ENCODE data around the gene C4orf50. TPM values are rescaled to one million over a fixed set of nuclear protein-coding genes. Genes with fewer than 3 reads are reported as not detected.

C4orf50 gene
- total RNA-seq, 2 experiments from 2014 or later, result 0.19 to 0.43 TPM

DNA sequence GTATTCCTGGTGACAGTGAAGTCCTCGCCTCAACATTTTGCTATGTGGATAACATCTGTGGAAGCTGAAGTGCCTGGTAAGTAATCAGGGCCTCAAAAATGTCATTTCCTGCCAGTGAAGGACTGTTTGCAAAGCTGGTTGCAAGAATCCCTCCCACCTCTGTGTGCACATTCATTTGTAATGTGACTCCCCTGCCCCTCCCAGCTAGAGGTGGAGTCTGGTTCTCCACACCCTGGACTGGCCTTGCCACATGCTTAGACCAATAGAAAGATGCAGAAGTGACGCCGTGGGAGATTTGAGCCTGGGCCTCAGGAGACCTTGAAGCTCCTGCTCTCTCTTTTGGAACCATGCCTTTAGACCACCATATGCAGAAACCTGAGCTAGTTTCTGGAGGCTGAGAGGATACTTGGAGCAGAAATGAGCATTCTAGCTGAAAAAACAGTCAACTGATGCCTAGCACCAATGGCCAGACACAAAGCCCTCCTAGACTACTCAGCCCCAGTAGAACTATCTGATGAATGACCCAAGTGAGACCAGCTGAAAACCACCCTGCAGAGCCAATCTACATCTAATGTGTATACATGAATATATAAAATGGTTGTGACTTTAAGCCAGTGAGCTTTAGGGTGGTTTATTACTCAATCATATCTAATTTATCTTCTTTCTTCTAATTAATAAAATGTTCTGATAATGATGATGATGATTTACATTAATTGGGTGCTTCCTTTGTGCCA is 77.6 kb downstream of the C4orf50 start:
- Mint-ChIP-seq H3K4me1 (no peaks in the 10 kb centered on the region), H3K27me3 (peaks cover 5% of the 10 kb centered on the region), H3K36me3 (no peaks in the 10 kb centered on the region), H3K9me3 (no peaks in the 10 kb centered on the region), H3K27ac (no peak overlapping the region), H3K4me3 (no peak overlapping the region)
- no peak for DNase-seq
- ATAC-seq (ENCODE audit: low read depth), result no peak
- POLR2A ChIA-PET, result no interaction called here

DNA sequence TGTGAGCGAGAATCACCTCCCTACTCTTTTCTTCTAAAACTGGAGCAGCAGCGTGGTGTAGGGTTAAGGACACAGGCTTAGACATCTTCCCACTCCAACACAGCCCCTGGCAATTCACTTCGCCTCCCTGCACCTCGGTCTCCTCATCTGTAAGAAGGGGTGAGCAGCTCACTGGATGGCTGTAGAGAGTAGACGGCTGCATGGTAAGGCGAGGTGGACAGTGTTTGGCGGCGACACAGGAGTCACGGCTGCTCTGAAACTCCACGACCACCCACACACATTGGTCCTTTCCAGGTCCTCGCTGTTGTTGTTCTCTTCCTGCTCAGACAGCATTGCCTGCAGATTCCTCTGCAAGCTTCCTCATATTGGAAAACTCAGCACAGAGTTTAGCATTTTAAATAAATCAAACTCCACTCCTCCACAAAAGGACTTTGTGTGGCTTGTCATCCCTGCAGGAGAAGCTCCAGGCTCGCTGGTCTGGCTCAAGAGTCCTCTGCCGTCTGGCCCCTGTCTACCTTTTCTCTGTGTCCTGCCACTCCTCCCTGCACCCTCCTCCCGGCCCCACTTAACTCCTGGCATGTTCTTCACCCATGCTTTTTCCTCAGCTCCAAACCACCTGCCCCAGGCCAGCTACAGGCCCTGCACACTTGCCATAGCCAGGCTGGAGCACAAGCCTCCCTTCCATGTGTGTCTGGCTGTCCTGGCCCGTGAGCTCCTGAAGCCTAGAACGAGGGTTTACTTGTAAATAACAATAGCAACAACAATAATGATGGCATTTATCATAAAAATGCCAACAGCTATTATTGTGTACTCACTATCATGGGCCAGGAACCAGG is 84.0 kb downstream of the C4orf50 start:
- Mint-ChIP-seq H3K36me3 (no peaks in the 10 kb centered on the region), H3K9me3 (no peaks in the 10 kb centered on the region), H3K4me1 (no peaks in the 10 kb centered on the region), H3K27me3 (no peaks in the 10 kb centered on the region), H3K4me3 (no peak overlapping the region), H3K27ac (peak overlapping the region; percentile 30)
- DNase-seq (no peak), ATAC-seq (ENCODE audit: low read depth) (no peak)
- POLR2A ChIA-PET, result no interaction called here

DNA sequence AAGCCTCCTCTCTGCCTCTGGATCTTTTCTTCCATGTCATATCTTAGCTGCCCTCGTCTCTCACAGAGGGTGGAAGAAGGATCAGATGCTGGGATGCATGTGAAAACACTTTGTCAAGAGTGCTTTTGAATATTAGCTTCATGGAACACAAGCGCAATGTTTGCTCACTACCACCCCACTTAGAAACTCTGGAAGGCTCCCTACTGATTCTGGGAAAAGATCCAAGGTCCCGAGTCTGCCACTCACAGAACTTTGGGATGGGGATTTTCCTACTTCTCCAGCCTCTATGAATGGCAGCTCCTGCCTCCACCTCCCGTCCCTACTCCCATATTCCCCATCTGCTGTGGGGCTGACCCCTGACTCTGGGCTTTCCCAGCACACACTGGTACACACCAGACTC is 85.1 kb downstream of the C4orf50 start:
- POLR2A ChIA-PET, result no interaction called here
- DNase-seq (no peak), ATAC-seq (ENCODE audit: low read depth) (no peak)
- H3K27me3 Mint-ChIP-seq, result no peaks in the 10 kb centered on the region
- H3K27ac Mint-ChIP-seq, result no peak overlapping the region
- H3K36me3 Mint-ChIP-seq, result no peaks in the 10 kb centered on the region
- no peaks in the 10 kb centered on the region for H3K4me1 Mint-ChIP-seq
- H3K4me3 Mint-ChIP-seq, result no peak overlapping the region
- no peaks in the 10 kb centered on the region for H3K9me3 Mint-ChIP-seq

DNA sequence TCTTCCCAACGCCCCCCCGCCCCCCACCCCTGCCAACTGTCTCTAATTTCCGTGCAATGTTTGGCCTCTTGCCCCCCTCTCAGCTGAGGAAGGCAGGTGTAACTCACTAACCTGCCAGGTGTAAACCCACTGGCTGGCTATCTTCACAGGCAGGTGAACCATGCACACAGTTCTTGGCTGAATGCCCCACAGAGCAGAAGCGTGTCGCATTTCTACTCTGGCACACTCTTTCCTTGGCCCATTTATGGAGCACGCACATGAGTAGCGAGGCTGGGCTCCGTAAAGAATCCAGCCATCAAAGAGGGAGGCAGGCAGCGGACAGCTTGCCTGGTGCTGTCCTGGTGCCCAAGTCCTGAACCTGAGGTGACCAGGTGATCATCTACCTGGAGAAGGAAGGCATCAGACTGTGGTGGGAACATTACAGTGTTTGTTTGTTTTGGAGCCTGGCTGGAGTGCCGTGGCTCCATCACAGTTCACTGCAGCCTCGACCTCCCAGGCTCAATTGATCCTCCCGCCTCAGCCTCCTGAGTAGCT is 86.1 kb downstream of the C4orf50 start:
- Mint-ChIP-seq H3K4me3 (no peak overlapping the region), H3K27ac (no peak overlapping the region), H3K27me3 (no peaks in the 10 kb centered on the region), H3K4me1 (no peaks in the 10 kb centered on the region), H3K36me3 (no peaks in the 10 kb centered on the region), H3K9me3 (no peaks in the 10 kb centered on the region)
- no peak for ATAC-seq (ENCODE audit: low read depth)
- POLR2A ChIA-PET, result no interaction called here
- no peak for DNase-seq

DNA sequence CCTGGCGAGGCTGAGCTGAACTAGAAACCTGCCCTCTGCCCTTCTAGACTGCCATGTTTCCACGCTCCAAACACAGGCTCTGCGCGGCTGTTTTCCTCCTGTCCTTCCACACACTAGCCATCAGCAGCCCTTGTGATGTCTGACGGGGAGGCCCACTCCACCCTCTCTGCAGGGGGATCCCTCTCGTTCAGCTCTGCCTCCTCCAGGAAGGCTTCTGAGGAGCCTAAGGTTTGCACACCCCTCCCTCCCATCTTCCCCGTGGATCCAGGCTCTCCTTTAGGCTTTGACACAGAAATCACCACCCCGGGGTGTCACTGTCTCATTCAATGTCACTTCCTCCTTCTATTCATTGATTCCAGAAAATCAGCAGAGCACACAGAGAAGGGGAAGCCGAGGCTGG is 86.7 kb downstream of the C4orf50 start:
- no peaks in the 10 kb centered on the region for H3K27me3 Mint-ChIP-seq
- no peaks in the 10 kb centered on the region for H3K9me3 Mint-ChIP-seq
- POLR2A ChIA-PET, result no interaction called here
- no peak overlapping the region for H3K27ac Mint-ChIP-seq
- H3K36me3 Mint-ChIP-seq, result no peaks in the 10 kb centered on the region
- DNase-seq (no peak), ATAC-seq (ENCODE audit: low read depth) (no peak)
- H3K4me1 Mint-ChIP-seq, result no peaks in the 10 kb centered on the region
- H3K4me3 Mint-ChIP-seq, result no peak overlapping the region

DNA sequence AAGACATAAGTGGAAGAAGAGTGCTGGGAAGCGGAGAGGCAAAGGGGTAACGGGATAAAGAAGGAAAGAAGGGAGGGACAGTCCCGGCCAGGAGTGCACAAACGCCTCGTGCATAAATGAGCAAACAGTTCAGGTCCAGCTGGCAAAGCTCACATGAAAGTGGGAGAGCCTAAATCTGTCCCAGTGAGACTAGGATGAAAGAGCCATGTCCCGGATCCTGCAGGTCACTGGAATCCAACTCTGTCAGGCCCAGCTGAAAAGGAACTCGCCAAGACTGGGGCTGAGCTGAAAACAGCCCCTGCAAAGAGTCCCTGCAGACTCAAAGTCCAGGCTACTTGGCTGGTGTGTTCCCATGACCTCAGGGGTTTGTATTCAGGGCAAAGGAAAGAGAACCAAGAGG is 87.4 kb downstream of the C4orf50 start:
- no peak overlapping the region for H3K27ac Mint-ChIP-seq
- no peaks in the 10 kb centered on the region for H3K36me3 Mint-ChIP-seq
- H3K4me1 Mint-ChIP-seq, result no peaks in the 10 kb centered on the region
- no peaks in the 10 kb centered on the region for H3K27me3 Mint-ChIP-seq
- no peak for ATAC-seq (ENCODE audit: low read depth)
- POLR2A ChIA-PET, result no interaction called here
- no peak for DNase-seq
- no peaks in the 10 kb centered on the region for H3K9me3 Mint-ChIP-seq
- no peak overlapping the region for H3K4me3 Mint-ChIP-seq

DNA sequence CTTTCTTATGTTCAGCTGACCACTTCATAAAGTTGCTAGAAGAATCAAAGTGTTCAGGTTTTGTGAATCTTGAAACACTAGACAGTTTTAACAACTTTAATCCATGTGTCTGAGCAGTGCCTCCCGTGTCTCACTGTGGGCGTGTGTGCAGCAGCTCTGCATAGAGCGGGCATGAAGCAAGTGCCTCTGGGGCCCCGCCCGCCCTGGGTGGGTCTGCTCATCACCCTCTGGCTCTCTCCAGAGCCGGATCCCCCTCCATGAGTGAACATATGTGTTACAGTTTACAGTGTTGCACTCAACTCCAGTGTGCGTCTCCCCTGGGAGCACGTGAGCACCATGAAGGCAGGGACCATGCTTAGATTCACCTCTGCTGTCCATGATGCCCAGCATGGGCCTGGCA is 87.8 kb downstream of the C4orf50 start:
- Mint-ChIP-seq H3K9me3 (no peaks in the 10 kb centered on the region), H3K27ac (no peak overlapping the region), H3K36me3 (no peaks in the 10 kb centered on the region), H3K27me3 (no peaks in the 10 kb centered on the region), H3K4me3 (no peak overlapping the region), H3K4me1 (no peaks in the 10 kb centered on the region)
- ATAC-seq (ENCODE audit: low read depth), result no peak
- POLR2A ChIA-PET, result no interaction called here
- DNase-seq, result no peak

DNA sequence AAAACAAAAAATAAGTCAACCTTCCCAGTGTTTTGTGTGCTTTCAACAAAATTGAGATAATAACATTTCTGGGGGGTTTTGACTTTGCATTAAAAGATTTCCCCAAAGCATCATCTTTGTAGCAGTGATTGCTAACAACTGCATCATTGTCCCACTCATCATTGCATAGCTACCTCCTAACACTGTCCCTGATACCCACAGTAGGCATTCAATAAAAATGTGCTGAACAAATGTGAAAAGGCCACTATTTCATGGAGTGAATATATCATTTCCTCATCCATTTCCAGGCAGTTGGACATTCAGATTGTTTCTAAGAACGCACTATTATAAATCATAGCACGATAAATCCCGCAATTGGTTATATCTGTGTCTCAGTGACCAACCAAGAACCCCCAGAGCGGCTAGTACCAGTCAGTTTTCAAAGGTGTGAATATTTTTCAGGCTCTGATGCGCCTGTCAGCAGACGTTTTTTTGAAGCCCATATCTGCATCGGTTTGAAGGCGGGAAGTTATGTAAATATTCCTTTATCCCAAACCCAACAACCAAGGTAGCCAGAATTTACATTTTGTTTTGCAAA is 89.3 kb downstream of the C4orf50 start:
- Mint-ChIP-seq H3K27ac (no peak overlapping the region), H3K4me3 (no peak overlapping the region), H3K36me3 (no peaks in the 10 kb centered on the region), H3K27me3 (no peaks in the 10 kb centered on the region), H3K9me3 (no peaks in the 10 kb centered on the region), H3K4me1 (no peaks in the 10 kb centered on the region)
- POLR2A ChIA-PET, result no interaction called here
- no peak for DNase-seq
- ATAC-seq (ENCODE audit: low read depth), result no peak

DNA sequence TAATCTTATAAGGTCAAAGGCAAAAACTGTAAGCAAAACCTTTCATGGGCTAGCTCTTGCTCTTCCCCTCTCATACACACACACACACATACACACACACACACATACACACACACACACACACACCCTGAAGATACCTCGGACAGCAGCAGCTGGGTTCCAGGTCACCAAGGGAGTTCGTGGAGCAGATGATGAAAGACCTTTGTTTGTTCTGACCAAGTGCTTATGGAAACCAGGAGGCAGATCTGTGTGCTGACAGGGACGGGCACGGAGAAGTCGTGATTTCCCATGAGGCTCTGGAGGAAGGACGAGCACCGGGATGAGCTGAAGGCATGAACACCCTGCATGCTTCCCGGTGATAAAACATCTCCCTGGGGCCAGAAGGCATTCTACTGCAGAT is 90.0 kb downstream of the C4orf50 start:
- Mint-ChIP-seq H3K36me3 (no peaks in the 10 kb centered on the region), H3K9me3 (no peaks in the 10 kb centered on the region), H3K4me1 (no peaks in the 10 kb centered on the region), H3K4me3 (no peak overlapping the region), H3K27me3 (no peaks in the 10 kb centered on the region), H3K27ac (no peak overlapping the region)
- ATAC-seq (ENCODE audit: low read depth), result no peak
- POLR2A ChIA-PET, result no interaction called here
- no peak for DNase-seq

DNA sequence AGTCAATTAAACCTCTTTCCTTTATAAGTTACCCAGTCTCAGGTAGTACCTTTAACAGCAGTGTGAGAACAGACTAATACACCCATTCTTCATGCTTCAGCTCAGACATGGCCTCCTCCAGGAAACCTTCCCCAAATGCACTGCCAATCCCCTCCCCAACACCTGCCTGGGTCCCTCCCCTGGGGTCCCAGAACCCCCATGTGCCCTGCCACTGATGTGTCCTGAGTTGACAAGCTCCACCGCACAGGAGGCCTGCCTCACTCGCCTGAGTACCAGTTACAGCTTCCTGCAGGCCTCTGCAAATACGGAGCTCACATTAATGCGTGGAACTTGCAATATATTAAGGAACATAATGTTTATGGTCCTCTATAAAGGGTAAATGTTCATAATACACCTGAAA is 90.5 kb downstream of the C4orf50 start:
- POLR2A ChIA-PET, result no interaction called here
- no peaks in the 10 kb centered on the region for H3K9me3 Mint-ChIP-seq
- no peaks in the 10 kb centered on the region for H3K27me3 Mint-ChIP-seq
- H3K36me3 Mint-ChIP-seq, result no peaks in the 10 kb centered on the region
- no peak for ATAC-seq (ENCODE audit: low read depth)
- H3K27ac Mint-ChIP-seq, result no peak overlapping the region
- H3K4me1 Mint-ChIP-seq, result no peaks in the 10 kb centered on the region
- no peak for DNase-seq
- no peak overlapping the region for H3K4me3 Mint-ChIP-seq

DNA sequence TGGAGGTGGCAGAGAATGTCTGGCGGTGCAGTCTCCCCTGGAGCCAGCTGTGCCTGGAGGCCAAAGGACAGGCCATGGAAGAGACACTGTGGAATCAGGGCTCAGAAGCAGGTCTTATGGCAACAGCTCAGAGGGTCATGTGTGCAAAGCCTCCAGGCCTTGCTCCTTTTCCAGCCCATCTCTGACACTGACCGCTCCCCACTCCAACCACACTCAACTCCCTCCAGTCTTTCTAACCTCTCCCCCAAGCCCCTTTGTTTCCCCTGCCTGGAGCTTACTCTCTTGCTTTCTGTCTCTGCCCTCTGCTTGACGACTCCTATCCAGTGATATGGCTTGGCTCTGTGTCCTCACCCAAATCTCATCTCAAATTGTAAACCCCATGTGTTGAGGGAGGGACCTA is 91.1 kb downstream of the C4orf50 start:
- no peaks in the 10 kb centered on the region for H3K36me3 Mint-ChIP-seq
- H3K27me3 Mint-ChIP-seq, result no peaks in the 10 kb centered on the region

DNA sequence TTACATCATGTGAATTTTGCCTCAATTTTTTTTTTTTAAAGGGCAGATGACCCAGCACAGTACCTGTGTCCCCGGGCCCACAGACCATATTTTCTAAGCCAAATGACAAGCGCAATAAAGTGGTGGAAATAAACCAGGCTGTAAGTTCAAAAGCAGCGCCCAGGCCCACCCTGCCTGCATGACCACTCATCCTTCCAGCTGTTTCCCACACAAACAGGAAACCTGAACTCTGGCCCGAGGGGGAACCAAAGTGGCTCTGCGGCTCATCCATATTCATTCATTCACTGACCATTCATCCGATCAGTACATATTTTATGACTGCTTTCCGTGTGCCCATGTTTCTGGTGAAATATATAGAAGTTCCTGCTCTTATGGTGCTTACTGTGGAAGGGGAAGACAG is 91.6 kb downstream of the C4orf50 start:
- POLR2A ChIA-PET, result no interaction called here
- Mint-ChIP-seq H3K27me3 (no peaks in the 10 kb centered on the region), H3K4me1 (no peaks in the 10 kb centered on the region), H3K9me3 (no peaks in the 10 kb centered on the region), H3K36me3 (no peaks in the 10 kb centered on the region), H3K4me3 (no peak overlapping the region), H3K27ac (no peak overlapping the region)
- DNase-seq, result no peak
- no peak for ATAC-seq (ENCODE audit: low read depth)

More for the DNA sequence above, 91.1 kb downstream of the C4orf50 start:
- ATAC-seq (ENCODE audit: low read depth) (no peak), DNase-seq (no peak)
- Mint-ChIP-seq H3K4me1 (no peaks in the 10 kb centered on the region), H3K27ac (no peak overlapping the region), H3K9me3 (no peaks in the 10 kb centered on the region), H3K4me3 (no peak overlapping the region)
- POLR2A ChIA-PET, result no interaction called here

DNA sequence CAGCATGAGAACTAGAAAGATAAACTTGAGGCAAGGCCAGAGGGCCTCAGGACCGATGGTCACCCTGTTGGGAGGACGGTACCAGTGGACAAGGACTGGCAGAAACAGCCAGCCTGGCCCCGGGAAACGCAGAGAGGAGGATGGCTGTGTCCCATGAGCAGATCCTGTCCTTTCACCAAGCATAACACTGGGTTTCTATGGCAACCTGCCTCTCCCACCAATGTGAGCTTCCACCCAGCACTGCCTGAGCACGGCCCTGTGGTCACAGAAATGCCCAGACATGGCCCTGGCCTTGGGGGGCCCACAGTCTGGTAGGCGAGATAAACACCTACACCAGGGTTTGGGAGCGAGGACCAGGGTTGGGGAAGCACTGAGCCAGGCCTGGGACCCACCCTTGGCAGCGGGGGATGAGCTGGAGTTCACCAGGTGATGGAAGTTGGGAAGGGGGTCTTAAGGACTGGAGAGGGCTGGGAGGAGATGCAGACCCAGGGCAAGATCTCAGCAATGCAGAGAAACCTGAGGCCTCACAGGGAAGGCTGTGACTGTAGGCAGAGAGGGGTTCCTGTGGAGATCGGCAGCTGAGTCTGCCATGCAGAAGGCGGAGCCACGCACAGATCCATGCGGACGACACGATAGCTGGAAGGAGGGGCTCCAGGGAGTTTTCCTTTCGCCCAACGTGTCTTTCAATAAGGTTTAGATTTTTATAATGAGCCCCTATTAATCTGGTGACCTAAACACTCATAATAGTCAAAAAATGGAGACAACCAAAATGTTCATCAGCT is 92.6 kb downstream of the C4orf50 start:
- H3K9me3 Mint-ChIP-seq, result no peaks in the 10 kb centered on the region
- peaks cover 2% of the 10 kb centered on the region for H3K4me1 Mint-ChIP-seq
- H3K27me3 Mint-ChIP-seq, result no peaks in the 10 kb centered on the region
- POLR2A ChIA-PET, result no interaction called here
- H3K4me3 Mint-ChIP-seq, result no peak overlapping the region
- no peaks in the 10 kb centered on the region for H3K36me3 Mint-ChIP-seq
- ATAC-seq (ENCODE audit: low read depth) (no peak), DNase-seq (no peak)
- no peak overlapping the region for H3K27ac Mint-ChIP-seq
